Stimulated activated CD8-positive, alpha-beta memory T cell treated with anti-CD3 and anti-CD28 coated beads, Interleukin-15, amount 100 ng/mL, for 1 hour (primary cell): ENCODE results near the gene CYP2D6.
"Not testable (repeated sequence)": the region's sequence is repeated elsewhere in the genome, so short reads cannot be mapped to it uniquely, and the experiment has no call there.

Experiments
- DNase-seq: peaks from one replicate; pipeline ENCODE4 v3.0.0-alpha.2; 2020; ENCODE audit warnings: low read depth

Gene CYP2D6

DNA sequence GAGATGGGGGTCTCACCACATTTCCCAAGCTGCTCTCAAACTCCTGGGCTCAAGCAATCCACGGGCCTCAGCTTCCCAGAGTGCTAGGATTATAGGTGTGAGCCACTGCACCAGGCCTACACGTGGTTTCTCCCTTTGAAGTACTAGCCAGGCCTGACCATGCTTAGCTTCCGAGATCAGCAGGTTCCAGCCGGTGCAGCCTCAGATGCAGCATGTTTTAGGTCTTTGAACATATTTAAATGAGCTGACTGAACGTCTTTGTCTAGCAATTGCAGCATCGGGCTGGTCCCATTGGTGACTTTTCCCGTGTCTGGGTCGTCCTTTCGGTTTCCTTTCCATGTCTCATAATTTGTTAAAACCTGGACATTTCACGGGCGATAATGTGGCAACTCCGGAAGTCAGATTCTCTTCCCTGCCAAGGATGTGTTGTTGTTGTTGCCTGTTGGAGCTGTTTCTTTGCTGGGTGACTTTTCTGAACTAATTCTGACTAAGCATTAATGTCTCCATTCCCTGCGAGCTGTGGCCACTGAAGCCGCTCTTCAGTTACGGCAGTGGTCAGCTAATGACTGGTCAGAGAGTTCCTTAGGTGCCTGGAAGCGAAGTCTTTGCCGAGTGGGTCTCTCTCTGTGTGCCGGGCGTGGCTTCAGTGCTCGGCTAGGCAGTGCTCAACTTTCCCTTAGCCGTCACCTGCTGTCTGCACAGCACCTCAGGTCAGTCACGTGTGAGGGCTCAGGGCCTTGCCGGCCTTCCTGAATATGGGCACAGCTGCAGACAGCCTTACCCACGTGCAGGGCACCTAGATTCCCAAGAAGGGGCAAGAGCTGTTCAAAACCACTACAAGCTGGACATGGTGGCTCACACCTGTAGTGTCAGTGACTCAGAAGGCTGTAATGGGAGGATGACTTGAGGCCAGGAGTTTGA, 3.8 kb upstream of the CYP2D6 start:
- DNase-seq: no peak

DNA sequence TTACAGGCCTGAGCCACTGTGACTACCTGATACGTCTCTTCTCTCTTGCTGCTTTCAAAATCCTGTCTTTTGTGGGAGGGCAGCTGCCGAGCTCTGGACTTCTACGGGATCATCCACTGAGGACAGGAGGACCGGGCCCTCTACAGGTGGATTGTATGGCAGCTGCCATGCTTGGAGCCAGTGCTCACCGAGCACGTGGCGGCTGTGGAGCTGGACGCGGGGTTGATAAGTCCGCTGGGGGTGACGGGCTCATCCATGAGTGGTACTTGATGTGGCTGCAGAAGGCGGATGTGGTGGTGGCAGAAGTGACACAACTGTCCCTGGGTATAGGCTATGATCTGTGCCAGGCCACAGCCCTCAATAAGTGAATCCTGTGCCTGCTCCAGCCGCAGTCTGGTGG, 1.8 kb upstream of the CYP2D6 start:
- DNase-seq: no peak

DNA sequence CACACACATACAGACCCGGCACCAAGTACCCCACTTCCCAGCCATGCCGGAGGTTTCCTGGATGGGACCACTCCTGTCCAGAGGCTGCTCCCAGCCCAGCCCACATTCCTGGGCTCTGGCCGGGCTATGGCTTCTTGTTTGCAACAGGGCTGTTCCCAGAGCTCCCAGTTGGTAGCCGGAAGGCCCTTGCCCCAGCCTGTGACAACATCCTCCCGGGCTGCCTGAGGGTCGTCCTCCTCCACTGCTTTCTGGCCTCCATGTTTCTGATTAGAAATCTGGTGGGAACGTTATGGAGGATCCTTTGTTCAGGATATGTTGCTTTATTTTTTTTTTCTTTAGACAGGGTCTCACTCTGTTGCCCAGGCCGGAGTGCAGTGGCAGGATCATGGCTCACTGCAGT, 952 bp upstream of the CYP2D6 start:
- DNase-seq: no peak

- not testable (repeated sequence) for DNase-seq
These were observed 428 bp downstream of the CYP2D6 start for GRCh38 chr22:42130182-42130581.

DNA sequence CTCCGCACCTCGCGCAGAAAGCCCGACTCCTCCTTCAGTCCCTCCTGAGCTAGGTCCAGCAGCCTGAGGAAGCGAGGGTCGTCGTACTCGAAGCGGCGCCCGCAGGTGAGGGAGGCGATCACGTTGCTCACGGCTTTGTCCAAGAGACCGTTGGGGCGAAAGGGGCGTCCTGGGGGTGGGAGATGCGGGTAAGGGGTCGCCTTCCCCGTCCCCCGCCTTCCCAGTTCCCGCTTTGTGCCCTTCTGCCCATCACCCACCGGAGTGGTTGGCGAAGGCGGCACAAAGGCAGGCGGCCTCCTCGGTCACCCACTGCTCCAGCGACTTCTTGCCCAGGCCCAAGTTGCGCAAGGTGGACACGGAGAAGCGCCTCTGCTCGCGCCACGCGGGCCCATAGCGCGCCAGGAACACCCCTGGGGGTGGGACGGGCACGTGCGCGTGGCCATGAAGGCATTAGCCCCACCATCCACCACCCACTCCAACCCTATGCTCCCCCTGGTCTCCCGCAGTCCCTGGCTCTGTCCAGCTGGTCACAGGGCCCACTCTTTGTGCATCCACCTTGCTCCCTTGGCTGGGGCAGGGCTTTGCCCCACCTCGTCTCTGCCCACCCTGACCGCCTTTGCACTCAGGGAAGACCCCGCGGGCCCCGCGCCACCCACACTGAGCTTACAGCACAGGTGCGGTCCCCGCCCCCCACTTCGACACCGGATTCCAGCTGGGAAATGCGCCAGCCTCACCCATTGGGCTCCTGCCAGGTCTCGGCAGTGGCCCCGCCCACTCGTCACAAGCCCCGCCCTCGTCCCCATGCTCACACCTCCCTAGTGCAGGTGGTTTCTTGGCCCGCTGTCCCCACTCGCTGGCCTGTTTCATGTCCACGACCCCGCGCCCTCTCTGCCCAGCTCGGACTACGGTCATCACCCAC, 1.6 kb downstream of the CYP2D6 start:
- not testable (repeated sequence) for DNase-seq

DNA sequence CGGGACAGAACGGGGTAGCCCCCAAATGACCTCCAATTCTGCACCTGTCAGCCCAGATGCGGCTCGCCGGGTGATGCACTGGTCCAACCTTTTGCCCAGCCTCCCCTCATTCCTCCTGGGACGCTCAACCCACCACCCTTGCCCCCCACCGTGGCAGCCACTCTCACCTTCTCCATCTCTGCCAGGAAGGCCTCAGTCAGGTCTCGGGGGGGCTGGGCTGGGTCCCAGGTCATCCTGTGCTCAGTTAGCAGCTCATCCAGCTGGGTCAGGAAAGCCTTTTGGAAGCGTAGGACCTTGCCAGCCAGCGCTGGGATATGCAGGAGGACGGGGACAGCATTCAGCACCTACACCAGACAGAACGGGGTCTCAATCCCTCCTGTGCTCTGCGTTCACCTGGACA, 2.6 kb downstream of the CYP2D6 start:
- not testable (repeated sequence) for DNase-seq

DNA sequence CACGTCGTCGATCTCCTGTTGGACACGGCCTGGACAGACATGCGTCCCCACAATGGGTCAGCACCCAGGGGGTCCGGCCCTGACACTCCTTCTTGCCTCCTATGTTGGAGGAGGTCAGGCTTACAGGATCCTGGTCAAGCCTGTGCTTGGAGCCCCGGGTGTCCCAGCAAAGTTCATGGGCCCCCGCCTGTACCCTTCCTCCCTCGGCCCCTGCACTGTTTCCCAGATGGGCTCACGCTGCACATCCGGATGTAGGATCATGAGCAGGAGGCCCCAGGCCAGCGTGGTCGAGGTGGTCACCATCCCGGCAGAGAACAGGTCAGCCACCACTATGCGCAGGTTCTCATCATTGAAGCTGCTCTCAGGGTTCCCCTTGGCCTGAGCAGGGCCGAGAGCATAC, 3.0 kb downstream of the CYP2D6 start:
- no peak for DNase-seq

DNA sequence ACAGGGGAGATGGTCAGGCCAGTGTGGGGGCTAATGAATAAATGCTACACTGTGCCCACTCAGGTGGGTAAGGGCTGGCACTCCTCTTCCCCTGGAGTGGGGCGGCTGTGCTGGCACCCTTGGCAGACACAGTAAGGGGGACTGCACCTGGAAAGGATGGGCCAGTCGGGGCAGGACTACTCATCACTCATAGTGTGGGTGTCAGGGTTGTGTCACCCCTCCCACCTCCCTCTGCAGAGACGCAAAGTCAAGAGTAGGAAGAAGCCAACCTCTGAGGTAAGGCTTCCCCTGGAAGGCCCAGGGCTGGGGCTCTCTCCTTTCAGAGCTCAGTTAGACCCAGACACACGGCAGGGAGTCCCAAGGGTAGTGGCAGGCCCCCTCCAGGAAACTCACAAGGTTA, 7.1 kb downstream of the CYP2D6 start:
- not testable (repeated sequence) for DNase-seq

DNA sequence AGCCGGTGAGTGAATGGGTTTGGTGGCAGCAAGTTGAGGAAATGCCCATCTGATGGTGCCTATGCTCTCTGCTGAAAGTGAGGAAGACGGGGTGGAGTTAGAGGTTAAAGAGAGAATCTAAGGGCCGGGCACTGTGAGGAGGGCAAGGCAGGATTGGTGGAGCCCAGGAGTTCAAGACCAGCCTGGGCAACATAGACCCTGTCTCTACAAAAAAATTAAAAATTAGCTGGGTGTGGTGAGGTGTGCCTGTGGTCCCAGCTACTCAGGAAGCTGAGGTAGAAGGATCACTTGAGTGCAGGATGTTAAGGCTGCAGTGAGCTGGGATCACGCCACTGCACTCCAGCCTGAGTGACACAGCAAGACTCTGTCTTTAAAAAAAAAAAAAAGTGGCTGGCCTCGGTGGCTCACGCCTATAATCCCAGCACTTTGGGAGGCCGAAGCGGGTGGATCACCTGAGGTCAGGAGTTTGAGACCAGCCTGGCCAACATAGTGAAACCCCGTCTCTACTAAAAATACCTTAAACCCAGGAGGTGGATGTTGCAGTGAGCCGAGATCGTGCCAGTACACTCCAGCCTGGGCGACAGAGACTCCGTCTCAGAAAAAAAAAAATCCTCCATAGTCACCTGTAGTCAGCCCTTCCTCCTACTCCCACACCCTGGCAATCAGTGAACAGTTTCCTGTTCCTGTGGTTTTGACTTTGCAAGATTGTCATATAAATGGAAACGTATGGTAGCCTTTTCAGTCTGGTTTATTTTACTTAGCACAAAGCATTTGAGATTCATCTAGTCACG, 10.2 kb downstream of the CYP2D6 start:
- DNase-seq: not testable (repeated sequence)

DNA sequence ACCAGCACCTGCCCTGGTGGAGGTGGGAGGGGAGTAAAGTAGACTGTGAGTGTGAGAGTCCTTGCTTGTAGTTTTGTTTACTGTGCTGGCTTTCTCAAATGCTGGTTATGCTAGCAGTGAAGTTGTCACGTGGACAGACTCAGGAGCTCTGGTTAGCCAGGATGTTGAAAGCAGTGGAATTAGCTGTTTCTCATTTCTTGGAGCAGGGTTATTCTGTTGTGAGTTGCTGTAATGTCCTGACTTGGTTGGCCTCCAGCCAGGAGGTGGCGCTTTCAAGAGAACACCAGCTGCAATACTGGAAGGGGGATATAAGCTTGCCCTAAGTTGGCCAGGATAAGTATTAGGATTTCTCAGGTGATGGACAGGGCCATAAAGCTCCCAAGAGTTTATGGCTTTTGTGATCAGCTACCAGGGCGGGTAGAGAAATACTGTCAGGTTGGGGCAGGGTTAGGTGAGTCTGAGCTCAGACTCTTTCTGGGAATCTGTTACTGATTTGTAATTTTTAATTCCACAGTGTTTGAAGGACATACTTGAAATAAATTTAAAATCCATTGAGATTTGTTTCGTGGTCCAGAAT, 13.7 kb downstream of the CYP2D6 start:
- DNase-seq: no peak

DNA sequence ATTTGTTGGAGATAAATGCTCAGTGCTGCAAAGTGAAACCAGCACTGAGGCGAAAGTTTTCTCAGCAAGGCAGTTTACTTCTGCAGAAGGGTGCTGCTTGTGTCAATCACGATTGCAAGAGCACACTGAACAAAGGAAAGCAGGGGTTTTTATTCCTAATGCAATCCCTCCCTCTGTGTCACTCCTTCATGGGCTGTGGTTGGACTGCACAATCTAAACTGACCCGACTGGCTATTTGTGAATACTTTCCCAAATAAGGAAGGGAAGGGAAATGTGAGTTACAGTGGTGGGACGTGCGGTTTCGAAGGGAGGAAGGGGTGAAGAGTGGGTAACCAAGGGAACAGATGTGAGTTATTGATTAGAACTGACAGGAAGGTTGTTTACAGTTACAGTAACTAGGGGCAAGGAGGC, 15.2 kb downstream of the CYP2D6 start:
- not testable (repeated sequence) for DNase-seq

GRCh38 chr22:42114721-42115120, 15.9 kb downstream of the CYP2D6 start:
- DNase-seq: no peak

DNA sequence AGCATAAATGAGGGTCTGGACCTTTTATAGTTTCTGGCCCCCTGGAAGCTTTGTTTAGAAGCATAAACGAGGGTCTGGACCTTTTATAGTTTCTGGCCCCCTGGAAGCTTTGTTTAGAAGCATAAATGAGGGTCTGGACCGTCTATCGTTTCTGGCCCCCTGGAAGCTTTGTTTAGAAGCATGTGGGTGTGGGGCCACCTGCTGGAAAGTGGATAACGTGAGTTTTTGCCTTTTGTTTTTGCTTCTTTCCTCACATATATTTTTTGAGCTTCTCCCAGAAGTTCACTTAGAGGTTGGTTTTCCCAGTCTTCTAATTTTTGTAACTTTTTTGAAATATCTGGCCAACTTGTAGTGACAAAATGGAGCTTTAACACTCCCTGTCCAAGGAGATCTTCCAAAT, 17.8 kb downstream of the CYP2D6 start:
- DNase-seq: not testable (repeated sequence)

GRCh38 chr22:42111798-42112197, 18.8 kb downstream of the CYP2D6 start:
- no peak for DNase-seq

DNA sequence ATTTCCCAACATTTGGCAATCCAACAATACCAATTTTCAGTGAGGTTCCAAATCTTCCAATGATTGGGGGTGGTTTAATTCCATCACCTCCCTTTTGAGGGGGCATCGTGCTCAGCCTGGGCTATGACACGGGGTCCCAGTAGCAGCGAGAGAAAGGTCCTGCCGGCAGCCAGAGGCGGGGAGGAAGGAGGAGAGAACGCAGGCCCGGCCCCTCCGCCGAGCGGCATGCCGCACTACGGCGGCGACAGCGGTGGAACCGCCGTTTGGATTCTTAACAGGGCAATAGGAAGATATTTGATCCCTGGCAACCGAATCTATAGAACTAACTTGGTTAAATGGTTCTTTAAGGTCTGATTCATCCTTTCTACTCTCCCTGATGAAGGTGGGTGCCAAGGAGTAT, 21.8 kb downstream of the CYP2D6 start:
- no peak for DNase-seq

GRCh38 chr22:42104332-42104860, 26.2 kb downstream of the CYP2D6 start:
- not testable (repeated sequence) for DNase-seq

DNA sequence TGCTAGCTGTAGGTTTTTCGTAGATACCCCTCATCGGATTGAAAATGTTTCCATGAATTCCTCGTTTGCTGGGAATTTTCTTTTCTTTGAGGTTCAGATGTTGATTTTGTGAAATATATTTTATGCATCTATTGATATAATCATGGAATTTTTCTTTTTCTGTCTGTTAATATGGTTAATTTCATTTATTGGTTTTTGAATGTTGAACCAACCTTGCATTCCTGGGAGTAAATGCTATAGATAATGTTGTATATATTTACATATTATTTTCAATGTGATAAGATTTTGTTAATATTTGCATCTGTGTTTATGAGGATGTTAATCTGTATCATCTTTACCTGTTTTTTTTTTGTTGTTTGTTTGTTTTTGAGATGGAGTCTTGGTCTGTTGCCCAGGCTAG, 29.4 kb downstream of the CYP2D6 start:
- no peak for DNase-seq

- no peak for DNase-seq
These were observed 39.2 kb downstream of the CYP2D6 start for GRCh38 chr22:42091455-42091782.

DNA sequence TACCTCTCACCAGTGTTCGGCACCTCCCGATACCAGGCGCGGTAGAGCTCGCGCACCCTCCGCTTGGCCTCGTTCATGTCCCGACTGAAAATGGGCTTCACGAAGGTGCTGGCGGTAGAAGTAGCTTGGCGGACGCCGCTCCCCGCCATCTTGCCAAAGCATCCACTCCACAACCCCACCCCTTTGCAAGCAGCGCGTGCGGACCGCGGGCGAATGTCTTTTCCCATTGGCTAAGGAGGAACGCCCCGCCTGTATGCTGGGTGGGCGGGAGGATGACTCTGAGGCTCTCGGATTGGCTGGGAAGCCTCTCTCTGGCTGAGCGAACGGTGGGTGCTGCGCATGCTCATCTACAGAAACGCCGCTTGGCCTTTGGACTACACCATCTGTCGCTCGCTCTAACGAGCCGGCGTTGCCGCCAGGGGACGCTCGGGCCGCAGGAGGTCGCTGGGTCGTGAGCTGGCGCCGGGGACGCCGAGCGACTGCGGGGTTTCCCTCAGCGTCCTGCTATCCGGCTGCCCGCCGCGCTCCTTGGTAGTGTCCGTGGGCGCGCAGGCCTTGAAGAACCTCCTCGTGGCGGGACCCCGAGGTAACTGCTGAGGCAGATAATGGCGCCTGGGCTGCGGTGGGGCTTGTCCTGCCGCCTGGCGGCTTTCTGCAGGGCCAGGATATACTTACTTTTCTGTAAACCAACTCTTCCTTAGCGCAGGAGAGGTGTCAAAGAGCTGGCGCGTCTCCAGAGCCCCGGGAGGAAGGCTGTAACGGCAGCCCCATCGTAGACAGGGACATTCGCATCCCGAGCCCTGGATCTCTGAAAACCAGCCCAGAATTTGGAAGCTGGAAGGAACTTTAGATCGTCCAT, 39.8 kb downstream of the CYP2D6 start, which contains the start of gene NDUFA6:
Gene NDUFA6 (minus strand): TSS at position 177 of the 859 bp plus-strand sequence. CDS start 28 bp downstream, at position 149.
- peak; percentile 96 for DNase-seq

GRCh38 chr22:42086051-42086450, 44.6 kb downstream of the CYP2D6 start:
- DNase-seq: no peak
